GM23248 (cell line): ENCODE results near the gene GLP1R. TPM values are rescaled to one million over a fixed set of nuclear protein-coding genes. Genes with fewer than 3 reads are reported as not detected.

Experiments used
- DNase-seq: peaks from one replicate; pipeline ENCODE4 v3.0.0-alpha.2; 2015
- H2AFZ ChIP-seq: fragments of 200-600 bp; sonication (generic); 2 replicates; pipeline ENCODE4 v1.6.1; 2016; ENCODE audit warnings: antibody characterized with exemption
- H3F3A ChIP-seq: fragments of 200-600 bp; sonication (generic); 2 replicates; pipeline ENCODE4 v1.6.1; 2016; ENCODE audit warnings: mild to moderate bottlenecking, antibody characterized with exemption, mixed run types; ENCODE audit not compliant: insufficient read depth
- H3K27ac ChIP-seq: fragments of 200-600 bp; sonication (generic); 2 replicates; pipeline ENCODE4 v1.5.1; 2016; ENCODE audit warnings: mild to moderate bottlenecking
- H3K27me3 ChIP-seq: fragments of 200-600 bp; sonication (generic); replicated peaks from 2 replicates; pipeline ENCODE4 v1.6.1; 2016; ENCODE audit warnings: mild to moderate bottlenecking; ENCODE audit not compliant: insufficient read depth
- H3K36me3 ChIP-seq: fragments of 200-600 bp; sonication (generic); 2 replicates; pipeline ENCODE4 v1.6.1; 2016; ENCODE audit warnings: low read depth, mild to moderate bottlenecking
- H3K4me1 ChIP-seq: fragments of 200-600 bp; sonication (generic); 2 replicates; pipeline ENCODE4 v1.6.1; 2016; ENCODE audit warnings: mild to moderate bottlenecking; ENCODE audit not compliant: insufficient read depth
- H3K4me2 ChIP-seq: fragments of 200-600 bp; sonication (generic); one replicate; pipeline ENCODE4 v1.6.1; 2016; ENCODE audit warnings: mild to moderate bottlenecking; ENCODE audit not compliant: unreplicated experiment
- H3K4me3 ChIP-seq: fragments of 200-600 bp; sonication (generic); 2 replicates; pipeline ENCODE4 v1.5.1; 2016; ENCODE audit warnings: mild to moderate bottlenecking
- H3K79me2 ChIP-seq: fragments of 200-600 bp; sonication (generic); 2 replicates; pipeline ENCODE4 v1.6.1; 2016; ENCODE audit warnings: mild to moderate bottlenecking; ENCODE audit not compliant: insufficient read depth
- H3K9ac ChIP-seq: fragments of 200-600 bp; sonication (generic); 2 replicates; pipeline ENCODE4 v1.6.1; 2016; ENCODE audit warnings: mild to moderate bottlenecking
- H3K9me2 ChIP-seq: fragments of 200-600 bp; sonication (generic); 2 replicates; pipeline ENCODE4 v1.6.1; 2016; ENCODE audit warnings: mixed run types, mild to moderate bottlenecking, moderate library complexity; ENCODE audit not compliant: insufficient read depth
- H3K9me3 ChIP-seq: fragments of 200-600 bp; sonication (generic); one replicate; pipeline ENCODE4 v1.6.1; 2017; ENCODE audit warnings: low read depth
- H4K20me1 ChIP-seq: fragments of 200-600 bp; sonication (generic); 2 replicates; pipeline ENCODE4 v1.6.0; 2016; ENCODE audit not compliant: insufficient read depth
- EZH2 ChIP-seq: fragments of 200-600 bp; sonication (generic); IDR thresholded peaks from 2 replicates; pipeline ENCODE4 v1.6.1; 2018; ENCODE audit warnings: antibody characterized with exemption, mild to moderate bottlenecking; ENCODE audit not compliant: insufficient read depth, poor library complexity, severe bottlenecking
- EZH2phosphoT487 ChIP-seq: fragments of 200-600 bp; sonication (generic); IDR thresholded peaks from 2 replicates; pipeline ENCODE4 v1.6.1; 2018; ENCODE audit warnings: antibody characterized with exemption, moderate library complexity, mild to moderate bottlenecking, low read depth; ENCODE audit not compliant: insufficient read depth
- WGBS, 2 experiments: methylation state at CpG; one replicate each; pipeline ENCODE4 v1.1.6; 2015 to 2017; ENCODE audit warnings: low lambda C conversion rate in 2 of 2, low coverage in 1 of 2; ENCODE audit errors: missing lambda C conversion rate in 2 of 2; 5-methylcytosine and 5-hydroxymethylcytosine counted together
- in situ Hi-C: fragments of 300-500 bp; cut with MboI; formaldehyde crosslinking; loops from 2 replicates; pipeline ENCODE4 v1.15.0; 2020
- polyA plus RNA-seq: library from polyadenylated mRNA; unstranded; fragments of >200 nt; fragmentation: Nextera tagmentation; extraction: Ambion mirVana; gene quantifications from 2 replicates; pipeline ENCODE4 v1.2.1, GENCODE V29; 2016
- total RNA-seq: library from RNA; depleted of rRNA; stranded (reverse); fragments of >200 nt; shearing (Covaris generic); gene quantifications from 2 replicates; pipeline ENCODE4 v1.2.3, GENCODE V29; 2014

Gene GLP1R
- total and polyA plus RNA-seq, 2 experiments from 2014 or later, result not detected

DNA sequence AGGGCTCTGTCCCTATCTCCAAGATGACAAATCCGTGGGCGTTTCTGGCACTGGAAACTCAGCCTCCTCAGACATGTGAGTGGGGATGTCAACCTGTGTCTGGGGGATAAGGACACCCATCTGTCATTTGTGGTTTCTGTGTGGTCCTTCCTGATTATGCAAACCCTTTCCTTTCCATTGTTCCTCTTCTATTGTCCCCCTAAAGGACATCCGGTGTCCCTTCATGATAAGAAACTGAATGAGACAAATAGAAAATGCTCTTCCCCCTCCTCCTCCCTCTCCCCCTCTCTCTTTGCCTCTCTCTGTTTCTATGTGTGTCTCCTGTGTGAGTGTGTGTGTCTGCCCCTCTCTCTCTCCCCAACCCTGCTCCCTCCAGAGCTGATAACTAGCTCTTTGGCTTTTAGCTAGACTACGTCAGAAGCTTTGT, 11.5 kb upstream of the GLP1R start:
- Histone ChIP-seq H3K4me1 (no peaks in the 10 kb centered on the region), H3K4me2 (no peak overlapping the region), H3K36me3 (no peaks in the 10 kb centered on the region), H3K79me2 (no peaks in the 10 kb centered on the region), H3K9me2 (no peaks in the 10 kb centered on the region), H3K4me3 (no peak overlapping the region), H4K20me1 (no peaks in the 10 kb centered on the region), H2AFZ (no peak overlapping the region), H3K27ac (no peak overlapping the region), H3F3A (no peaks in the 10 kb centered on the region), H3K9ac (no peak overlapping the region), H3K9me3 (no peaks in the 10 kb centered on the region), H3K27me3 (0 out of 2 replicates have a peak, but pooled peaks cover 6% of the 10 kb centered on the region)
- TF ChIP-seq EZH2phosphoT487 (no peak), EZH2 (no peak)
- WGBS, 2 experiments, result 38 to 51% methylated on average over 4 of the region's 4 CpGs
- DNase-seq, result no peak
- in situ Hi-C loops, result no loop called here

DNA sequence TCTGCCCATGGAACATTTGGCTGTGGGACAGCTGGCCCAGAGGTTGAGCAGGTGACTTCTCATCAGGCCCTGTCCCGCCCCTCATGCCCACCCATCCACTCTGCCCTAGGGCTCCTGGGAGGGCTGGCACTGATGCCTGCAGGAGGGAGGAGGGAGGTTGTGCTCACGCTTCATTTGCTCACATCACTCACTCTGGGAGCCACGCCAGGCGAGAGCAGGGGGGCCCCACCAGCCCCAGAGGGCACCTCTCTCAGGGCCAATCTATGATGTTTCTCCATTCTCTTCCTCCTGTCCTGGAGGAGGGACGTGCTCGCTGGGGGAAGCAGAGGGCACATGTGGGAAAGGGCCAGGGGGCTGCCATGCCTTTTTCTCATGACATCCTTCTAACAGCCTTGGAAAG, 10.9 kb upstream of the GLP1R start:
- Histone ChIP-seq H2AFZ (no peak overlapping the region), H3F3A (no peaks in the 10 kb centered on the region), H4K20me1 (no peaks in the 10 kb centered on the region), H3K4me1 (no peaks in the 10 kb centered on the region), H3K9ac (no peak overlapping the region), H3K36me3 (no peaks in the 10 kb centered on the region), H3K9me2 (no peaks in the 10 kb centered on the region), H3K27me3 (0 out of 2 replicates have a peak, but pooled peaks cover 6% of the 10 kb centered on the region), H3K4me3 (no peak overlapping the region), H3K4me2 (no peak overlapping the region), H3K79me2 (no peaks in the 10 kb centered on the region), H3K9me3 (no peaks in the 10 kb centered on the region), H3K27ac (no peak overlapping the region)
- 39 to 50% methylated on average over 6 of the region's 6 CpGs for WGBS, 2 experiments
- no peak for DNase-seq
- TF ChIP-seq EZH2phosphoT487 (no peak), EZH2 (no peak)
- in situ Hi-C loops, result no loop called here

DNA sequence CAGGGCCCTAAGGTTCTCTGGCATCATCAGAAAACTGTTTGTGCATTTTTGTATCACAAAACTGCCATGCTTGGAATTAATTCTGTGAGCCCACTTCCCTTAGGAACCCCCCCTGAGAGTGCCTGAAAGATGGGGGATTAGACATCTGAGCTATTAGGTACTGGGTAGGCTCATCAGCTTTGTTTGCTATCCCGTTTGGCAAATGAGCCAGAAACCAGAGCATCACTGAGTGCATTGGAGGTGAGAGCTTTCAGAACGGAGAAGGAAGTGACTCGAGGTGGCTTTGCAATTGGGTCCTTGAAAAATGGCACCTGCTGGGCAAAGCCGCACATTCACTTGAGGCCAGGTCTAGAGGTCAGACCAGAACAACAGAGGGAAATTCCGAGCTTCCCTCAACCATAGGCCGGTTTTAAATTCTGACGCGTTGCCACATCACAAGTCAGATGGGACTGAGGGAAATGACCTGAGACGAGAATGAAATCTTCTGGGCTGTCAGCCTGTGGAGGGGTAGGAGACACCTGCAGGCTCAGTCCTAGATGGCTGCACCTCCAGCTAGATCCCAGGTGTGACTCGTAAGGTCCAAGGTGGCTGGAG, 8.4 kb upstream of the GLP1R start:
- Histone ChIP-seq H3F3A (no peaks in the 10 kb centered on the region), H3K9me2 (no peaks in the 10 kb centered on the region), H3K27ac (no peak overlapping the region), H3K4me2 (no peak overlapping the region), H3K9ac (no peak overlapping the region), H3K79me2 (no peaks in the 10 kb centered on the region), H3K27me3 (0 out of 2 replicates have a peak, but pooled peaks cover 6% of the 10 kb centered on the region), H3K36me3 (no peaks in the 10 kb centered on the region), H4K20me1 (no peaks in the 10 kb centered on the region), H2AFZ (no peak overlapping the region), H3K4me3 (no peak overlapping the region), H3K9me3 (no peaks in the 10 kb centered on the region), H3K4me1 (no peaks in the 10 kb centered on the region)
- TF ChIP-seq EZH2phosphoT487 (no peak), EZH2 (no peak)
- no peak for DNase-seq
- in situ Hi-C loops, result no loop called here
- 34 to 36% methylated on average over 10 of the region's 10 CpGs for WGBS, 2 experiments

DNA sequence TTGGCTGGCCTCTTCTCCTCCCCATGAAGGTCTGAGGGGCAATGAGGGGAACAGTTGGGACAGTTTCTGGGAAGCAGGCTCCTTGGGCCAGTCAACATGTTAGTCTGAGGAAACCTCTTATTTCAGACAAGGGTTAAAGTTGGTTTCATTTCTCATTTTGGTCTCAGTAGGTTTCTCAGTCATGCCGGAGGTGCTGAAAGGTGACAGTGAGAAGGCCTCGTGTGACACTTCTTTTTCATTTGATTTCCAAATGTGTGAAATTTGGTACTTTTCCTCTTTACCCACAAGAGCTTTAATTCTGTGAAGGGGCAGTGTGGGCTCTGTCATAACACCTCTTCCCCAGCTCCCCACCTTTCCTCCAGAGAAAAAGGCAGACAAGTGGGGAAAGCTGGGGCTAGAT, 7.5 kb upstream of the GLP1R start:
- H3K27me3 ChIP-seq, result 0 out of 2 replicates have a peak, but pooled peaks cover 6% of the 10 kb centered on the region
- WGBS, 2 experiments, result 14 to 27% methylated on average over 2 of the region's 2 CpGs
- no peaks in the 10 kb centered on the region for H3K36me3 ChIP-seq
- no peaks in the 10 kb centered on the region for H3F3A ChIP-seq
- H3K4me3 ChIP-seq, result no peak overlapping the region
- H3K79me2 ChIP-seq, result no peaks in the 10 kb centered on the region
- H3K27ac ChIP-seq, result no peak overlapping the region
- H3K9me2 ChIP-seq, result no peaks in the 10 kb centered on the region
- no peaks in the 10 kb centered on the region for H4K20me1 ChIP-seq
- H2AFZ ChIP-seq, result no peak overlapping the region
- H3K4me1 ChIP-seq, result no peaks in the 10 kb centered on the region
- in situ Hi-C loops, result no loop called here
- no peak overlapping the region for H3K9ac ChIP-seq
- H3K9me3 ChIP-seq, result no peaks in the 10 kb centered on the region
- DNase-seq, result no peak
- H3K4me2 ChIP-seq, result no peak overlapping the region
- no peak for TF ChIP-seq EZH2phosphoT487
- TF ChIP-seq EZH2, result no peak

DNA sequence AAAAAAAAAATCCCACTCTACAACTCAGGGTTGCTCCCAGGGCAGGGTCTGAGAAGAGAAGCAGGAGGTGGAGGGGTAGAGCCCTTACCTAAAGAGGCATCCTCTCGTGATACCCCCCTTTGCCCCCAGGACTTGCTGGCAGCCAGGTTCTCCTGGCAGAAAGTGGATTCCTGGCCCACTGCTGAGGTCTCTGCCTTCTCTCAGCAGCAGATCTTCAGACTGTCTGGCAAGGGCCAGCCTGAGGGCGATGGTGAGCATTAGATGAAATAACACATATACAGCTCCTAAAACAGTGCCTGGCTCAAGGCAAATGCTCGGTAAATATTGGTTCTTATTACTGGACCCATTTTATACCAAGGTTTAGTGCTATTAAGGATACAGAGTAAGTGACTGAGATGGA, 4.8 kb upstream of the GLP1R start:
- Histone ChIP-seq H3K36me3 (no peaks in the 10 kb centered on the region), H4K20me1 (no peaks in the 10 kb centered on the region), H3K4me3 (no peak overlapping the region), H3F3A (no peaks in the 10 kb centered on the region), H3K79me2 (no peaks in the 10 kb centered on the region), H3K4me1 (no peaks in the 10 kb centered on the region), H3K27me3 (peaks cover 23% of the 10 kb centered on the region), H3K27ac (no peak overlapping the region), H3K9me2 (no peaks in the 10 kb centered on the region), H3K9ac (no peak overlapping the region), H3K4me2 (no peak overlapping the region), H2AFZ (no peak overlapping the region), H3K9me3 (no peaks in the 10 kb centered on the region)
- no peak for DNase-seq
- TF ChIP-seq EZH2phosphoT487, result no peak
- TF ChIP-seq EZH2, result no peak
- 53 to 58% methylated on average over 3 of the region's 3 CpGs for WGBS, 2 experiments
- in situ Hi-C loops, result no loop called here
